Endothelial cell of umbilical vein (primary cell): Measurements from ENCODE around the gene CCDC34. TPM values are rescaled to one million over a fixed set of nuclear protein-coding genes. Genes with fewer than 3 reads are reported as not detected.

Source experiments
- BruUV-seq: library from RNA; stranded (reverse); fragments of 400-500 nt; replicated peaks from 2 replicates; lab custom pipeline; 2021; lab: Mats Ljungman, UMichigan
- CTCF ChIA-PET: fragments of 300-600, 350-600 bp; sonication (Branson Sonifier 250); formaldehyde crosslinking; loops from one replicate; lab custom pipeline; 2021; ENCODE audit warnings: antibody characterized with exemption, inconsistent platforms; lab: Charles Lee
- POLR2A ChIA-PET: fragments of 300-600, 350-600 bp; sonication (Branson Sonifier 250); formaldehyde crosslinking; loops from one replicate; lab custom pipeline; 2021; ENCODE audit warnings: antibody characterized with exemption, inconsistent platforms; lab: Charles Lee
- DNase-seq: peaks from one replicate; pipeline ENCODE4 v3.0.0-alpha.2; 2011; ENCODE audit warnings: low read depth, low spot score
- FAIRE-seq: peaks from 2 replicates; lab custom pipeline; 2011; peaks lifted over from hg19 to GRCh38; lab: Jason Lieb, UNC
- H2AFZ ChIP-seq: 2 replicates; pipeline ENCODE4 v1.6.0; 2012; ENCODE audit warnings: low read depth, low read length, control low read depth, inconsistent platforms
- H3K27ac ChIP-seq: 2 replicates; pipeline ENCODE4 v1.5.1; 2011; ENCODE audit warnings: low read depth, mild to moderate bottlenecking, control low read depth, low read length, moderate library complexity; ENCODE audit not compliant: insufficient read depth
- H3K27me3 ChIP-seq, 2 experiments: 2 replicates each; pipeline versions ENCODE4 v1.6.0 to v1.6.1; 2011; ENCODE audit warnings: low read length in 2 of 2, mixed read lengths in 1 of 2; ENCODE audit not compliant: control insufficient read depth in 2 of 2, insufficient read depth in 2 of 2
- H3K36me3 ChIP-seq, 2 experiments: 2 replicates in 1 of 2; 3 replicates in 1 of 2; pipeline ENCODE4 v1.5.1; 2011; ENCODE audit warnings: low read length in 2 of 2, mild to moderate bottlenecking in 1 of 2, moderate library complexity in 1 of 2; ENCODE audit not compliant: control insufficient read depth in 2 of 2, insufficient read depth in 2 of 2; ENCODE audit errors: extremely low read depth in 1 of 2
- H3K4me1 ChIP-seq: 3 replicates; pipeline ENCODE4 v1.5.1; 2011; ENCODE audit warnings: mild to moderate bottlenecking, low read length; ENCODE audit not compliant: control insufficient read depth, insufficient read depth; ENCODE audit errors: extremely low read depth
- H3K4me2 ChIP-seq: 2 replicates; pipeline ENCODE4 v1.6.1; 2011; ENCODE audit warnings: low read length, control low read depth, mixed read lengths; ENCODE audit not compliant: insufficient read depth
- H3K4me3 ChIP-seq, 3 experiments: fragments of 200-600 bp in 1 of 3; sonication (generic), shearing (Covaris generic) in 1 of 3; replicated peaks in 1 of 3; 2 replicates each; pipeline ENCODE4 v1.5.1; 2011 to 2016; ENCODE audit warnings: control low read depth in 3 of 3, low read length in 3 of 3, mild to moderate bottlenecking in 2 of 3, inconsistent platforms in 1 of 3, low read depth in 1 of 3, moderate library complexity in 1 of 3; ENCODE audit not compliant: insufficient read depth in 1 of 3
- H3K79me2 ChIP-seq: 2 replicates; pipeline ENCODE4 v1.6.0; 2012; ENCODE audit warnings: low read length, inconsistent platforms; ENCODE audit not compliant: control insufficient read depth, insufficient read depth
- H3K9ac ChIP-seq: replicated peaks from 2 replicates; pipeline ENCODE3; 2011; ENCODE audit warnings: low read length, control low read depth; ENCODE audit not compliant: insufficient read depth; ENCODE audit errors: extremely low read depth
- H3K9me1 ChIP-seq: replicated peaks from 3 replicates; pipeline ENCODE4 v1.6.0; 2011; ENCODE audit warnings: mild to moderate bottlenecking, low read length; ENCODE audit not compliant: control insufficient read depth, insufficient read depth; ENCODE audit errors: extremely low read depth
- H3K9me3 ChIP-seq: replicated peaks from 2 replicates; pipeline ENCODE4 v1.5.1; 2012; ENCODE audit warnings: low read length, inconsistent platforms; ENCODE audit not compliant: control insufficient read depth, insufficient read depth
- H4K20me1 ChIP-seq: replicated peaks from 2 replicates; pipeline ENCODE3; 2011; ENCODE audit warnings: mild to moderate bottlenecking, low read length; ENCODE audit not compliant: control insufficient read depth, insufficient read depth; ENCODE audit errors: extremely low read depth
- EZH2 ChIP-seq: IDR thresholded peaks from 2 replicates; pipeline ENCODE4 v1.6.1; 2012; ENCODE audit warnings: borderline replicate concordance, low read depth, mild to moderate bottlenecking, moderate library complexity, low read length, inconsistent platforms; ENCODE audit not compliant: severe bottlenecking
- FOS ChIP-seq: IDR thresholded peaks from 2 replicates; pipeline ENCODE4 v1.6.1; 2011; ENCODE audit warnings: mild to moderate bottlenecking, low read length, moderate library complexity, borderline replicate concordance; ENCODE audit not compliant: insufficient read depth
- GATA2 ChIP-seq: IDR thresholded peaks from 2 replicates; pipeline ENCODE4 v1.7.0; 2011; ENCODE audit warnings: low read depth, mild to moderate bottlenecking, moderate library complexity, mixed read lengths, low read length; ENCODE audit not compliant: insufficient read length, insufficient read depth
- JUN ChIP-seq: IDR thresholded peaks from 2 replicates; pipeline ENCODE4 v1.6.1; 2011; ENCODE audit warnings: borderline replicate concordance, low read depth; ENCODE audit not compliant: insufficient read length, insufficient read depth
- MYC ChIP-seq: IDR thresholded peaks from one replicate; pipeline ENCODE4 v1.6.1; 2011; ENCODE audit warnings: mild to moderate bottlenecking, low read depth, low read length
- POLR2A ChIP-seq: IDR thresholded peaks from 2 replicates; pipeline ENCODE4 v1.6.1; 2012; ENCODE audit warnings: low read depth, mild to moderate bottlenecking, control low read depth, low read length
- POLR2AphosphoS5 ChIP-seq: IDR thresholded peaks from 2 replicates; pipeline ENCODE4 v1.6.1; 2012; ENCODE audit warnings: low read depth, mild to moderate bottlenecking, control low read depth, low read length, moderate library complexity; ENCODE audit not compliant: insufficient read depth
- dilution Hi-C: fragments of 300-500 bp; cut with MboI; formaldehyde crosslinking; loops from one replicate; pipeline ENCODE4 v1.15.0; 2019; ENCODE audit warnings: low sequenced_read_pairs; ENCODE audit not compliant: extremely low pct_ligation_motif_present
- intact Hi-C: fragments of 100-400 bp; cut with micrococcal nuclease; formaldehyde crosslinking; loops from one replicate; pipeline ENCODE4 v1.10.0; 2022
- polyA plus RNA-seq, 4 experiments: library from polyadenylated mRNA; depleted of rRNA in 3 of 4; stranded (reverse) in 3 of 4; unstranded in 1 of 4; fragments of >200 nt; gene quantifications; 2 replicates each; pipeline versions ENCODE4 v1.2.1 to v1.2.3, GENCODE V29; 2011 to 2012; ENCODE audit warnings: missing spikeins in 1 of 4
- total RNA-seq: library from RNA; stranded (reverse); gene quantifications from 2 replicates; pipeline ENCODE4 v1.2.3, GENCODE V29; 2021
- TF ChIP-seq, protein P1 (sequence below), 2 donors: IDR thresholded peaks; 1 replicate in 1 of 2; 2 replicates in 1 of 2; pipeline ENCODE4 v1.5.1; 2011; ENCODE audit warnings: low read length in 2 of 2, mild to moderate bottlenecking in 2 of 2, moderate library complexity in 2 of 2, control low read depth in 1 of 2, inconsistent platforms in 1 of 2, low read depth in 1 of 2; ENCODE audit not compliant: insufficient read depth in 1 of 2; ENCODE audit errors: extremely low read depth in 1 of 2
- TF ChIP-seq, protein P2 (sequence below): IDR thresholded peaks from 2 replicates; pipeline ENCODE4 v1.6.1; 2011; ENCODE audit not compliant: insufficient read depth, insufficient read length

The CCDC34 gene
- total and polyA plus RNA-seq, 2 donors (not counting 3 experiments of a cell fraction or from before 2014, with no cell fraction given): 2.3 to 11.4 TPM

DNA sequence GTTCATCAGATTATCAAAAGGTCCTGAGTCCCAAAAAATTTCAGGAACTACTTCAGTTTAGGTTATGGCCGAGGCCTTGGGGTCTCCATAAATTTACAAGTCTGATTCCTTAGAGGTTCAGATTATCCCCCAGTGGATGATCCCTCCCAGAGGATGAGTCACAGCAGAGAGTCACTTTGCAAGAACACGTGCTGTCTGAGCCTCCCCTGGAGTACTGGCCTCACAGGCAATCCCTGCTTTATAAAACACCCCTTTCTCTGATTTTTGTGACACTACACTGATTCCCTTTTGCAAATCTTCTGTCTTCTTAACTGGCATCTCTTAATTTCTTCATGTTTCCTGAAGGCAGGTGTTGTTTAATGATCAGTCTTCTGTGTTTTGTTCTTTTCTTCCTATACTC, 45.3 kb downstream of the CCDC34 start:
- dilution Hi-C loops: no loop called here
- TF ChIP-seq POLR2AphosphoS5: no peak
- no peak for TF ChIP-seq JUN
- TF ChIP-seq MYC: no peak
- TF ChIP-seq, protein P1, sequence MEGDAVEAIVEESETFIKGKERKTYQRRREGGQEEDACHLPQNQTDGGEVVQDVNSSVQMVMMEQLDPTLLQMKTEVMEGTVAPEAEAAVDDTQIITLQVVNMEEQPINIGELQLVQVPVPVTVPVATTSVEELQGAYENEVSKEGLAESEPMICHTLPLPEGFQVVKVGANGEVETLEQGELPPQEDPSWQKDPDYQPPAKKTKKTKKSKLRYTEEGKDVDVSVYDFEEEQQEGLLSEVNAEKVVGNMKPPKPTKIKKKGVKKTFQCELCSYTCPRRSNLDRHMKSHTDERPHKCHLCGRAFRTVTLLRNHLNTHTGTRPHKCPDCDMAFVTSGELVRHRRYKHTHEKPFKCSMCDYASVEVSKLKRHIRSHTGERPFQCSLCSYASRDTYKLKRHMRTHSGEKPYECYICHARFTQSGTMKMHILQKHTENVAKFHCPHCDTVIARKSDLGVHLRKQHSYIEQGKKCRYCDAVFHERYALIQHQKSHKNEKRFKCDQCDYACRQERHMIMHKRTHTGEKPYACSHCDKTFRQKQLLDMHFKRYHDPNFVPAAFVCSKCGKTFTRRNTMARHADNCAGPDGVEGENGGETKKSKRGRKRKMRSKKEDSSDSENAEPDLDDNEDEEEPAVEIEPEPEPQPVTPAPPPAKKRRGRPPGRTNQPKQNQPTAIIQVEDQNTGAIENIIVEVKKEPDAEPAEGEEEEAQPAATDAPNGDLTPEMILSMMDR (IDR thresholded peaks at IDR 0.05; ENCODE audit: extremely low read depth in 1 of 2, insufficient read depth in 1 of 2, low read depth in 1 of 2, low read length in 2 of 2): no peak
- TF ChIP-seq EZH2: no peak
- TF ChIP-seq FOS: no peak
- no peak for TF ChIP-seq GATA2
- TF ChIP-seq, protein P2, sequence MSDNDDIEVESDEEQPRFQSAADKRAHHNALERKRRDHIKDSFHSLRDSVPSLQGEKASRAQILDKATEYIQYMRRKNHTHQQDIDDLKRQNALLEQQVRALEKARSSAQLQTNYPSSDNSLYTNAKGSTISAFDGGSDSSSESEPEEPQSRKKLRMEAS: no peak
- TF ChIP-seq POLR2A: no peak
- no peak for DNase-seq
- no TSS peak for BruUV-seq
- Histone ChIP-seq H3K27me3 (no peaks in the 10 kb centered on the region), H3K4me2 (no peak overlapping the region), H3K9ac (no peak overlapping the region), H3K9me1 (no peaks in the 10 kb centered on the region), H2AFZ (no peak overlapping the region), H3K4me1 (no peaks in the 10 kb centered on the region), H4K20me1 (no peaks in the 10 kb centered on the region), H3K4me3 (no peak overlapping the region), H3K9me3 (no peaks in the 10 kb centered on the region), H3K27ac (no peak overlapping the region), H3K79me2 (no peaks in the 10 kb centered on the region), H3K36me3 (no peaks in the 10 kb centered on the region)
- ChIA-PET CTCF (interaction anchor here (0.9 to 4.4 kb wide), 2 partner anchors 22 to 134 kb away, joined by 4 to 36 read pairs; no protein-coding TSS in a partner anchor), POLR2A (no interaction called here)
- intact Hi-C loops: no loop called here
- no peak for FAIRE-seq
